H1 (cell line): ENCODE results near the gene PLAC9. TPM values are rescaled to one million over a fixed set of nuclear protein-coding genes. Genes with fewer than 3 reads are reported as not detected.

Source experiments
- CTCF ChIA-PET: fragments of 300-600 bp; sonication (Branson Sonifier 250); formaldehyde crosslinking; loops from one replicate; lab custom pipeline; 2021; ENCODE audit not compliant: partially characterized antibody; lab: Charles Lee
- POLR2A ChIA-PET: fragments of 300-600 bp; sonication (Branson Sonifier 250); formaldehyde crosslinking; loops from one replicate; lab custom pipeline; 2021; ENCODE audit warnings: inconsistent platforms; ENCODE audit not compliant: partially characterized antibody; lab: Charles Lee
- DNase-seq, 2 experiments: peaks; one replicate each; pipeline versions ENCODE4 v3.0.0 to v3.0.0-alpha.2; 2010 to 2022; ENCODE audit warnings: low spot score in 2 of 2, low read depth in 1 of 2, mixed read lengths in 1 of 2
- FAIRE-seq: peaks from 2 replicates; lab custom pipeline; 2011; peaks lifted over from hg19 to GRCh38; lab: Jason Lieb, UNC
- H2AFZ ChIP-seq: 2 replicates; pipeline ENCODE4 v1.8.1; 2012; ENCODE audit warnings: low read length, inconsistent platforms
- H2AK5ac ChIP-seq: 2 replicates; pipeline ENCODE4 v1.6.1; 2013; ENCODE audit warnings: low read depth, low read length
- H2BK120ac ChIP-seq: replicated peaks from 2 replicates; pipeline ENCODE3; 2013; ENCODE audit warnings: low read depth, low read length, inconsistent platforms
- H2BK12ac ChIP-seq: 2 replicates; pipeline ENCODE4 v1.6.1; 2013; ENCODE audit warnings: low read depth, low read length
- H2BK15ac ChIP-seq: 2 replicates; pipeline ENCODE4 v1.6.1; 2013; ENCODE audit warnings: low read length
- H2BK20ac ChIP-seq: 2 replicates; pipeline ENCODE4 v1.6.1; 2013; ENCODE audit warnings: low read length
- H2BK5ac ChIP-seq: 2 replicates; pipeline ENCODE4 v1.6.1; 2013; ENCODE audit warnings: low read depth, low read length
- H3K14ac ChIP-seq: 2 replicates; pipeline ENCODE4 v1.6.1; 2013; ENCODE audit warnings: inconsistent platforms; ENCODE audit not compliant: insufficient read length
- H3K18ac ChIP-seq: 2 replicates; pipeline ENCODE4 v1.6.1; 2013; ENCODE audit warnings: low read length; ENCODE audit errors: extremely low read depth
- H3K23ac ChIP-seq: 2 replicates; pipeline ENCODE4 v1.6.1; 2013; ENCODE audit warnings: inconsistent platforms; ENCODE audit not compliant: insufficient read length
- H3K23me2 ChIP-seq: 2 replicates; pipeline ENCODE4 v1.6.1; 2013; ENCODE audit warnings: low read depth, low read length
- H3K27ac ChIP-seq: 2 replicates; pipeline ENCODE4 v1.6.1; 2011; ENCODE audit warnings: low read depth, low read length, inconsistent platforms
- H3K27me3 ChIP-seq, 4 experiments: replicated peaks in 1 of 4; 1 replicate in 1 of 4; 2 replicates in 3 of 4; pipeline versions ENCODE4 v1.6.1 to v1.8.1; 2011 to 2013; ENCODE audit warnings: low read length in 3 of 4, mild to moderate bottlenecking in 3 of 4, inconsistent platforms in 2 of 4, mixed read lengths in 2 of 4, moderate library complexity in 1 of 4; ENCODE audit not compliant: control insufficient read depth in 3 of 4, insufficient read depth in 3 of 4; ENCODE audit errors: extremely low read depth in 1 of 4
- H3K36me3 ChIP-seq, 4 experiments: 2 replicates each; pipeline versions ENCODE4 v1.6.1 to v1.8.1; 2011 to 2013; ENCODE audit warnings: mild to moderate bottlenecking in 4 of 4, low read length in 3 of 4, moderate library complexity in 2 of 4, control low read depth in 1 of 4, inconsistent platforms in 1 of 4; ENCODE audit not compliant: insufficient read depth in 4 of 4, control insufficient read depth in 2 of 4
- H3K4ac ChIP-seq: replicated peaks from 2 replicates; pipeline ENCODE3; 2013; ENCODE audit warnings: low read length, low read depth, mixed read lengths, inconsistent platforms; ENCODE audit not compliant: insufficient read length
- H3K4me1 ChIP-seq, 4 experiments: replicated peaks in 1 of 4; 1 replicate in 1 of 4; 2 replicates in 3 of 4; pipeline versions ENCODE4 v1.6.1 to v1.8.1; 2011 to 2013; ENCODE audit warnings: low read length in 3 of 4, inconsistent platforms in 2 of 4, mixed read lengths in 1 of 4; ENCODE audit not compliant: insufficient read depth in 4 of 4, control insufficient read depth in 3 of 4
- H3K4me2 ChIP-seq, 2 experiments: 2 replicates each; pipeline versions ENCODE4 v1.6.1 to v1.8.1; 2011 to 2013; ENCODE audit warnings: low read depth in 2 of 2, low read length in 2 of 2, control low read depth in 1 of 2, inconsistent platforms in 1 of 2, mild to moderate bottlenecking in 1 of 2; ENCODE audit not compliant: insufficient read depth in 1 of 2
- H3K4me3 ChIP-seq, 4 experiments: fragments of 200-600, 300-600 bp in 1 of 4; sonication (generic), shearing (Covaris generic), sonication (Bioruptor Twin) in 1 of 4; 2 replicates each; pipeline versions ENCODE4 v1.5.1 to v1.8.1; 2011 to 2016; ENCODE audit warnings: low read length in 4 of 4, low read depth in 3 of 4, control low read depth in 2 of 4, inconsistent platforms in 2 of 4, mild to moderate bottlenecking in 2 of 4, mixed read lengths in 1 of 4, moderate library complexity in 1 of 4; ENCODE audit not compliant: insufficient read depth in 2 of 4; ENCODE audit errors: extremely low read depth in 1 of 4
- H3K56ac ChIP-seq: replicated peaks from 2 replicates; pipeline ENCODE3; 2013; ENCODE audit warnings: low read depth, mild to moderate bottlenecking, mixed read lengths, low read length, inconsistent platforms; ENCODE audit not compliant: insufficient read length
- H3K79me1 ChIP-seq: 2 replicates; pipeline ENCODE4 v1.6.1; 2013; ENCODE audit warnings: low read depth, low read length, control low read depth
- H3K79me2 ChIP-seq, 2 experiments: 2 replicates each; pipeline versions ENCODE4 v1.6.1 to v1.8.1; 2012 to 2013; ENCODE audit warnings: low read length in 2 of 2, mild to moderate bottlenecking in 2 of 2, inconsistent platforms in 1 of 2; ENCODE audit not compliant: insufficient read depth in 2 of 2, control insufficient read depth in 1 of 2
- H3K9ac ChIP-seq, 4 experiments: replicated peaks in 1 of 4; 1 replicate in 1 of 4; 2 replicates in 3 of 4; pipeline versions ENCODE4 v1.6.1 to v1.8.1; 2011 to 2013; ENCODE audit warnings: low read depth in 3 of 4, low read length in 3 of 4, control low read depth in 2 of 4, mild to moderate bottlenecking in 2 of 4, moderate library complexity in 2 of 4, inconsistent platforms in 1 of 4; ENCODE audit errors: extremely low read depth in 1 of 4
- H3K9me3 ChIP-seq, 2 experiments: 2 replicates each; pipeline versions ENCODE4 v1.6.1 to v1.8.1; 2012 to 2013; ENCODE audit warnings: mild to moderate bottlenecking in 2 of 2, moderate library complexity in 2 of 2, control low read depth in 1 of 2, inconsistent platforms in 1 of 2, low read depth in 1 of 2, low read length in 1 of 2, mixed read lengths in 1 of 2; ENCODE audit not compliant: insufficient read depth in 2 of 2
- H4K20me1 ChIP-seq, 2 experiments: replicated peaks in 1 of 2; 2 replicates each; pipeline versions ENCODE3 to v1.8.1; 2011 to 2013; ENCODE audit warnings: inconsistent platforms in 2 of 2, low read length in 2 of 2, mild to moderate bottlenecking in 1 of 2; ENCODE audit not compliant: insufficient read depth in 2 of 2, control insufficient read depth in 1 of 2
- H4K5ac ChIP-seq: 2 replicates; pipeline ENCODE4 v1.6.1; 2013; ENCODE audit warnings: low read length, low read depth, mixed read lengths, inconsistent platforms; ENCODE audit not compliant: insufficient read length
- H4K8ac ChIP-seq: 2 replicates; pipeline ENCODE4 v1.8.0; 2013; ENCODE audit warnings: mild to moderate bottlenecking, moderate library complexity, low read length, inconsistent platforms; ENCODE audit not compliant: insufficient read depth; ENCODE audit errors: extremely low read depth
- H4K91ac ChIP-seq: replicated peaks from 2 replicates; pipeline ENCODE3; 2013; ENCODE audit warnings: low read length, mixed read lengths, inconsistent platforms; ENCODE audit not compliant: insufficient read length
- CREB1 ChIP-seq: IDR thresholded peaks from 2 replicates; pipeline ENCODE4 v1.6.1; 2012; ENCODE audit warnings: inconsistent platforms
- EZH2 ChIP-seq: fragments of 200-600 bp; sonication (generic); IDR thresholded peaks from 2 replicates; pipeline ENCODE4 v1.7.1; 2012; ENCODE audit warnings: low read depth, mild to moderate bottlenecking, moderate library complexity, low read length, inconsistent platforms; ENCODE audit not compliant: severe bottlenecking
- GTF2F1 ChIP-seq: IDR thresholded peaks from 2 replicates; pipeline ENCODE4 v1.6.1; 2012; ENCODE audit warnings: low read depth, low read length, improper control_type of control experiment, borderline replicate concordance
- TAF1 ChIP-seq: IDR thresholded peaks from 2 replicates; pipeline ENCODE4 v1.6.1; 2011; ENCODE audit warnings: mild to moderate bottlenecking, low read depth, low read length
- WGBS, 2 experiments: shearing (Covaris generic) in 1 of 2; methylation state at CpG; one replicate each; pipeline versions ENCODE4 v1.1.6 to v1.1.7; 2013 to 2015; ENCODE audit warnings: low lambda C conversion rate in 2 of 2, mixed read lengths in 2 of 2, inconsistent platforms in 1 of 2, low coverage in 1 of 2, missing lambda C conversion rate in 1 of 2; ENCODE audit not compliant: insufficient replicate concordance in 2 of 2, insufficient coverage in 1 of 2, insufficient read length in 1 of 2; ENCODE audit errors: extremely low coverage in 1 of 2, missing lambda C conversion rate in 1 of 2; 5-methylcytosine and 5-hydroxymethylcytosine counted together
- polyA plus RNA-seq, 7 experiments: library from polyadenylated mRNA; depleted of rRNA in 3 of 7; stranded (reverse) in 5 of 7; unstranded in 2 of 7; fragments of >200 nt in 5 of 7; fragments of 200-250 nt in 2 of 7; gene quantifications; 1 replicate in 5 of 7; 2 replicates in 1 of 7; 4 replicates in 1 of 7; pipeline versions ENCODE4 v1.2.1 to v1.2.3, GENCODE V29; 2011 to 2013; ENCODE audit warnings: missing spikeins in 2 of 7, mixed read lengths in 2 of 7
- total RNA-seq: library from RNA; stranded (reverse); fragmentation: NEBNext Ultra II Directional; extraction: Animal tissue kit (Norgen Biotek cat#: 25700); gene quantifications from 2 replicates; pipeline ENCODE4 v1.2.1, GENCODE V29; 2021

Gene PLAC9
- total and polyA plus RNA-seq, 2 of the 8 experiments (the other 6 are each of a cell fraction or from before 2014, with no cell fraction given): 8.4 to 16.7 TPM

DNA sequence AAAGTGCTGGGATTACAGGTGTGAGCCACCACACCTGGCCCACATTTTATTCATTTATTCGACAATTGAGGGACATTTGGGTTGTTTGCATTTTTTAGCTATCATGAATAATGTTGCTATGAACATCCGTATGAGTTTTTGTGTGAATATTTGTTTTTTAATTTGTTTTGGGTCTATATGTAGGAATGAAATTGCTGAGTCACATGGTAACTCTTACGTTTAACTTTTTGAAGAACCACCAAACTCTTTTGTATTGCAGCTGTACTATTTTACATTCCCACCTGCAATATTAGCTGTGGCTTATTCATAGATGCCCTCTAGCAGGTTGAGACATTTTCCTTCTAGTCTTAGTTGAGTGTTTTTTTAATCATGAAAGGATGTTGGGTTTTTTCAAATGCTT, 14.4 kb downstream of the PLAC9 start:
- no peaks in the 10 kb centered on the region for H3K23me2 ChIP-seq
- no peak overlapping the region for H4K8ac ChIP-seq
- H4K5ac ChIP-seq: no peak overlapping the region
- no peaks in the 10 kb centered on the region; a peak in 1 of 7 replicates for H3K4me1 ChIP-seq
- ChIA-PET CTCF (interaction anchor here (0.7 to 6.6 kb wide), 5 partner anchors 14 to 88 kb away, joined by 3 to 75 read pairs (median 6); no protein-coding TSS in a partner anchor), POLR2A (no interaction called here)
- no peak overlapping the region for H3K9ac ChIP-seq
- H3K79me2 ChIP-seq: no peaks in the 10 kb centered on the region
- no peak overlapping the region for H3K4ac ChIP-seq
- no peaks in the 10 kb centered on the region for H3K79me1 ChIP-seq
- no peak overlapping the region for H3K56ac ChIP-seq
- no peak for FAIRE-seq
- no peak overlapping the region for H2BK5ac ChIP-seq
- no peak overlapping the region for H3K14ac ChIP-seq
- H3K36me3 ChIP-seq: no peaks in the 10 kb centered on the region; a peak in 1 of 8 replicates
- no peak overlapping the region for H3K18ac ChIP-seq
- H2BK120ac ChIP-seq: no peak overlapping the region
- no peak overlapping the region for H2BK15ac ChIP-seq
- no peak overlapping the region for H2AFZ ChIP-seq
- no peak overlapping the region for H2AK5ac ChIP-seq
- TF ChIP-seq CREB1: no peak
- TF ChIP-seq GTF2F1: no peak
- no peak for TF ChIP-seq TAF1
- no peak for TF ChIP-seq EZH2
- WGBS, 2 experiments: 91% methylated on average over 3 of the region's 3 CpGs; no CpG with 5 or more reads in 1 of the 2 experiments
- H3K23ac ChIP-seq: no peak overlapping the region
- peaks cover 0 to 2% of the 10 kb centered on the region in 2 experiments for H4K20me1 ChIP-seq
- DNase-seq: no peak
- no peak overlapping the region for H2BK20ac ChIP-seq
- no peak overlapping the region for H4K91ac ChIP-seq
- no peaks in the 10 kb centered on the region for H3K27me3 ChIP-seq
- H3K9me3 ChIP-seq: no peaks in the 10 kb centered on the region
- no peak overlapping the region for H3K4me2 ChIP-seq
- no peak overlapping the region for H3K27ac ChIP-seq
- H2BK12ac ChIP-seq: no peak overlapping the region
- no peak overlapping the region for H3K4me3 ChIP-seq
